Bone marrow (tissue), 2 donors: Measurements from ENCODE around the gene HOXC9.
"Not testable (repeated sequence)": the region's sequence is repeated elsewhere in the genome, so short reads cannot be mapped to it uniquely, and the experiment has no call there.

Experiments used
- DNase-seq, 2 donors: peaks; one replicate each; lab custom pipeline; 2025; lab: John Stamatoyannopoulos, UW

The HOXC9 gene

DNA sequence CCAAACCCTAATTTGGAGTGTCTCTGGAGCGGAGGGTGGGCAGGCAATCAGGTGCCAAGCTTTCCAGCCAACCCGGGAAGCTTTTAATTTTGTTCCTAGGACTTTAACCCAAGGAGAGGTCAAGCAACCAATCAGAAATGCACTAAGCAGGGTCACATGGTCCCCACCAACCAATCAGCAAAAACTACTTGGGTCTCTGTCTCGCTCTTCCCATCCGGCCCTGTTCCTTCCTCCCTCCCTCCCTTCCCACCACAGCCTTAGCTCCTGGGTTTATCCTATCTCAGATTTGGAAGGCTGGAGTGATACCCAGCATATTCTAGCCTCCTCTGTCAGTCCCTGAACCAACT, 40.2 kb downstream of the HOXC9 start:
- no peak for DNase-seq

GRCh38 chr12:54040648-54041047, 40.7 kb downstream of the HOXC9 start:
- no peak for DNase-seq

GRCh38 chr12:54041097-54041690, 41.2 kb downstream of the HOXC9 start:
- DNase-seq: no peak

- not testable (repeated sequence) for DNase-seq
These were observed 42.1 kb downstream of the HOXC9 start for GRCh38 chr12:54042033-54042432.

GRCh38 chr12:54042970-54043853, 43.3 kb downstream of the HOXC9 start:
- no peak for DNase-seq

- DNase-seq: no peak
These were observed 44.6 kb downstream of the HOXC9 start for GRCh38 chr12:54044425-54045103.

- no peak for DNase-seq
These were observed 45.4 kb downstream of the HOXC9 start for GRCh38 chr12:54045401-54045800.

DNA sequence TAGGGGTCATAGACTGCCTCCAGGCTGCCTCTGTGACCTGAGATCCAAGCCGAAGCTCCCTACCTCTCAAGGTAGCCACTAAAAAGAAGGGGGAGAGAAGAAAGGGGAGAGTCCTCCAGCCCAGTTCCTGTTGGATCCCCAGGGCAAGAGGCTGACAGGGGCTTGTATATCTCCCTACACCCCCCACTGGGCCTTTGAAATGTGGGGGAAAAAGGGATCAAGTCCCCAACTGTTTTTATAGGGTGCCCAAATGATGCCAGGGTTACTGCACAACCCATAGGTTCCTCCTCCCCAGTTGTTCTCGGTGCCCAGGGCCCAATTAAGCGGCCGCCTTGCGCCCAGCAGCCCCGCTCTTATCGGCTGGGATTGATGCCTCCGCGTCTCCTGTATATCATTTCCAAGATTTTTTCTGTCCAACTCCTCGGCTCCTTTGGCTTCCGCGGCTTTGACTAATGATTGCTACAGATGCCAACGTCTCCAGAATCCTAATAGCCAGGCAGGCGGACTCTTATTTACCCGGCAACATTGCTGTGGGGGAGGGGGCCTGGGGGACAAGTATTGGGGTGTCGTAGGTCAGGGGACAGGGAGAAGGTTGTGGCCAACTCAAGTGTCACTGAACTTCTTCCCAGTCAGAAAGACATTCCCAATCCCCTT, 46.0 kb downstream of the HOXC9 start:
- no peak for DNase-seq

- no peak for DNase-seq
These were observed 46.8 kb downstream of the HOXC9 start for GRCh38 chr12:54046809-54047159.

GRCh38 chr12:54047160-54047963, 47.4 kb downstream of the HOXC9 start:
- no peak for DNase-seq

GRCh38 chr12:54047964-54048303, 48.0 kb downstream of the HOXC9 start:
- no peak for DNase-seq

DNA sequence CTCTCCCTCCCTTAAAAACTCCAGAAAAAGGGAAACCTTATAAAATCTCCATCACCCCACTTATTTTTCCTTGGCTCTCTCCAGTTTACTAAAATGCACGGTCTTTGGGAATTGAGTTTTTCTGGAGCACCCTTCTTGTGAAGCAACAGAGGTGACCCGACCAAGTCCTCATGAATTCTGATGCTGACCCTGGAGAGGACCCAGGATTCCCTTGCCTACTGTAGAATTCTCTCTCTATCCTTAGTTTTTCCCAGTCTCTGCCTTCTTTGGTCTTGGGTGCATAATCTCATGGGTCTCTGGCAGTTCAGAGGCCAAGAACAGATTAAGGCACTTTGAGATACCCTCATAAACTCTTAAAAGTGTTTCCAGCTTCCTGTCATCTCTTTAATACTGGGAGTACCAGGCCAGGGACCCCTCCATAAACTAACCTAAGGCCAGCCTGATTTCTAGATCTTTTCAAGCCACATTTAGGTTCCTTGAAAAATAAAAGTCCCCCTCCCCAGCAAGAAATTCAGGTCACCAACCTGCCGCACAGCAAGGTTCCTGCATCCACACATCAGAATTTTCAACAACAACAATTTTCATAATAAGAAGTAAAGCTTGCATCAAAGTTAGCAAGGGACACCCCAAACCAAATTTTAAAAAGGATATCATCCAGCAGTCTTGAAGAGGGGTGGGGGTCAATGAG, 48.6 kb downstream of the HOXC9 start:
- DNase-seq: no peak

DNA sequence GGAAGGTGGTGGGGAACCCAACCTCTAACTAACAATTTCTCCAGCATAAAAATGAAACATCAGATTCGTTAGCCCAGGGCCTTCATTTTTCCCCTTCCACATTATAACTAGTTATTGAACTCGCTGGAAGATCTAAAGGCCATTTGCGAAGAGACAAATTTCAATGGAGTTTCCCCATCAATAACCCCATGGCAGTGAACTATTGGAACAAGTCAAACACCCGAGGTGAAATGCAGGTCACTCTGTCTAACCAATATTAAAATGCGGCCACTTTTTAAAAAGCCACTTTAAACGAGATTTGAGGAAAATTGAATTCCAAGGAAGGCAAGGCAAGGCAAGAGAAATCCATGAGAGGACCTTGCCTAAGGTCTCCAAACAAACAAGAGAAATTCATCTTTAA, 49.1 kb downstream of the HOXC9 start:
- DNase-seq: no peak

DNA sequence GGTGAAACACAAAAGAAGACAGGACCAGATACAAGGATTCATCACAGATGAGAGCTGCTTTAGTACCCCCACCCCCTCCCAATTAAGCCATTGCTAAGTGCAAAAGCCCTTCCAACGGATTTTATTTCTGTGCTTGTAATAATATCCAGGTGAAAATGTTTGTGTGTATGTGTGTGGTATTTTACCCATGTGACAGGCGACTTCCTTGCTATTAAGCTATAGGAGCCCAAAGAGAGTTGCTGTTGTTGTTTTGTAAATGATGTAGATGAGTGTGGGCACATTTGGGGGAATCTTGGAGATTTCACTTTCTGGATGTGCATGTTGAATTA, 50.5 kb downstream of the HOXC9 start:
- DNase-seq: no peak

- no peak for DNase-seq
These were observed 51.3 kb downstream of the HOXC9 start for GRCh38 chr12:54051026-54051842.

DNA sequence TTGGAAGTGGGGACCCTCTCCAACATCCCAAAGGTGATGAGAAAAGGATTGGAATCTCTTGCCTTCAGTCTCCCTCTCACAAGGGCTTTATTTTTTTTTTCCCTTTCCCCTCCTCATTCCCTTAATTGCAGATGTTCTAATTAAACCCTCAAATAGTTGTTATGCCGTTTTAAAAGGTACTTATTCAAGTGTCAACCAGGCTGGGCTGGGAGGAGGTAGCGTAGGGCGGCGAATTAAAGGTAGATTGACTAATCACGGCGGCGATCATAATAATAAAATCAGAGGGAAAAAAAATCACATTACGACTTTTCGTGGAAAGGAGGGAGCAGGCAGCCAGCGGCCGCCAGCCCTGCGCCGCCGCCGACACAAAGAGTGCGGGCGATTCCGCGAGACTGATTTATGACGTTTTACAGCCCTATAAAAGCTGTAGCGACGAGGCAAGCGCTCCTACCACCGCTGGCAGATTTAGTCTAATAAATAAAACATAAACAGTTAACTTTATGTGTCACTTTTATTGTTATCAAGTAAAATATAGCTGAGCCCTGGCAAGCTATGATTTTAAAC, 52.0 kb downstream of the HOXC9 start:
- no peak for DNase-seq

DNA sequence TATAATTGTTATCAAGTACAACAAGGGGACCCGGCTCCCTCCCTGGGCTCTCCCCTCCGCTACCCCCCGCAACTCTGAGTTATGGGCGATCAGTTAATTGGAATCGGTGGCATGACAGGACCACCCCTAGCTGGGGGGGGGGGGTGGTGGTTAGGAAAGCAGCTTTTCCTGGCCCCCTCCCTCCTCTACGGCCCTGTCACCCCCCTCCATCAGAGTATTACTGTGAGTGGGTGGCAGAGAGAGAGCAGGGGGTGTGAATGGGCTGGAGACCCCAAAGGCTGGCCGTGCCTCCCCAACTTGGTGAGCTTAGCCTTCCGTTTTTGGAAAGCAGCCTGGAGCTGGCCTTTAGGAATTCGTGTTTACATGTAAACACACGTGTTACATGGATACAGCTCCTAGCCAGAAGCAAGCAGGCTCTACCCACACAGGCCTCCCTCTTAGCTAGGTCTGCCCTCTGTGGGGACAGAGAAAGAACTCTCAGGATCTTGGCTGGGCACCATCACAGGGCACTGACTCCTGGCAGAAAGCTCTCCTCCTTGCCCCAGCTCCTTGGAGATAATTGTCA, 52.6 kb downstream of the HOXC9 start:
- no peak for DNase-seq
